Measurements from ENCODE around the gene ALDH3B1. TPM values are rescaled to one million over a fixed set of nuclear protein-coding genes. Genes with fewer than 3 reads are reported as not detected.

Gene ALDH3B1
- total RNA-seq, 2 donors from 2014 or later = 0.08 TPM; not detected in 1

DNA sequence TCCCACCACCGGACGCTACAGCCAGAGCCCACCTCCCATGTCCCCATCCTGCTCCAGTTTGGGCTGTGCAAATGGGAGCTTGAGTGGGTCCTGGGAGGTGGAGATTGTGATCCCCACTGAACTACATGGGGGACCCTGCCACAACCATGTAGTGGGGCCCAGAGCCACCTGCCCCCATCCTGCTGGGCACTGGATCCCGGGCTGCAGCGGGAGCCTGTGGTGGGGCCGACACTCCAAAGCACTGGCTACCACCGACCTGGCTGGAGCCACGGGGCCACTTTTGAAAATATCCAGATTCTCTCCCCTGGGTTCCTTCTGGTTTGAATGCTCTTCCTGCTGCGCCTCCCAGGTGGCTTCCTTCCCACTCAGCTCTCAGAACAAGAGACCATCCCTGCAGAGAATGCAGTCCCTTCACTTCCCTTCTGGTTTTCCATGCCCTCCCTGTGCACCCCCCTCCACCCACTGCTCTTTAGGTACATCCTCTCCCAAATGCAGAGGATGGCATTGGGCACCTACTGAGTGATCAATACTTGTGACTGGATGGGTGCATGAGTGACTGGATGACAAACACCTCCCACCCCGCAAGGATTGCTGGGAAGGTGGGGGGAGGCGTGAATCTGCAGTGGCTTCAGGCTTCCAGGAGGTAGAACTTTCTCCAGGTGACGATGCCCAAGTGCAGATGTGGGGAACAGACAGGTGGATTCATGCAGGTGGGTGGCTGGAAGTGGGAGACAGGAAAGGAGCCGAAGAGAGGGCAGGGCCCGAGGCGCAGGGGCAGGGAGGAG lies 5.4 kb upstream of the ALDH3B1 start:
- Mint-ChIP-seq H3K4me1 (no peaks in the 10 kb centered on the region), H3K27ac (peak overlapping the region; percentile 46), H3K36me3 (ENCODE audit: low read depth) (no peaks in the 10 kb centered on the region), H3K9me3 (no peaks in the 10 kb centered on the region), H3K27me3 (no peaks in the 10 kb centered on the region), H3K4me3 (peak overlapping the region; percentile 72)
- no peak for ATAC-seq (replicated peaks)

- no peaks in the 10 kb centered on the region for H3K4me1 Mint-ChIP-seq
- no peak overlapping the region for H3K4me3 Mint-ChIP-seq
- H3K36me3 Mint-ChIP-seq (ENCODE audit: low read depth) = no peaks in the 10 kb centered on the region
- H3K27ac Mint-ChIP-seq = no peak overlapping the region
- H3K9me3 Mint-ChIP-seq = no peaks in the 10 kb centered on the region
- no peaks in the 10 kb centered on the region for H3K27me3 Mint-ChIP-seq
- ATAC-seq (replicated peaks) = no peak
These were observed 3.4 kb upstream of the ALDH3B1 start for GRCh38 chr11:68006606-68007166.

- H3K4me1 Mint-ChIP-seq = no peaks in the 10 kb centered on the region
- no peak for ATAC-seq (replicated peaks)
- H3K36me3 Mint-ChIP-seq (ENCODE audit: low read depth) = no peaks in the 10 kb centered on the region
- H3K27ac Mint-ChIP-seq = no peak overlapping the region
- no peaks in the 10 kb centered on the region for H3K9me3 Mint-ChIP-seq
- no peak overlapping the region for H3K4me3 Mint-ChIP-seq
- no peaks in the 10 kb centered on the region for H3K27me3 Mint-ChIP-seq
These were observed 2.4 kb upstream of the ALDH3B1 start for GRCh38 chr11:68007498-68008380.

DNA sequence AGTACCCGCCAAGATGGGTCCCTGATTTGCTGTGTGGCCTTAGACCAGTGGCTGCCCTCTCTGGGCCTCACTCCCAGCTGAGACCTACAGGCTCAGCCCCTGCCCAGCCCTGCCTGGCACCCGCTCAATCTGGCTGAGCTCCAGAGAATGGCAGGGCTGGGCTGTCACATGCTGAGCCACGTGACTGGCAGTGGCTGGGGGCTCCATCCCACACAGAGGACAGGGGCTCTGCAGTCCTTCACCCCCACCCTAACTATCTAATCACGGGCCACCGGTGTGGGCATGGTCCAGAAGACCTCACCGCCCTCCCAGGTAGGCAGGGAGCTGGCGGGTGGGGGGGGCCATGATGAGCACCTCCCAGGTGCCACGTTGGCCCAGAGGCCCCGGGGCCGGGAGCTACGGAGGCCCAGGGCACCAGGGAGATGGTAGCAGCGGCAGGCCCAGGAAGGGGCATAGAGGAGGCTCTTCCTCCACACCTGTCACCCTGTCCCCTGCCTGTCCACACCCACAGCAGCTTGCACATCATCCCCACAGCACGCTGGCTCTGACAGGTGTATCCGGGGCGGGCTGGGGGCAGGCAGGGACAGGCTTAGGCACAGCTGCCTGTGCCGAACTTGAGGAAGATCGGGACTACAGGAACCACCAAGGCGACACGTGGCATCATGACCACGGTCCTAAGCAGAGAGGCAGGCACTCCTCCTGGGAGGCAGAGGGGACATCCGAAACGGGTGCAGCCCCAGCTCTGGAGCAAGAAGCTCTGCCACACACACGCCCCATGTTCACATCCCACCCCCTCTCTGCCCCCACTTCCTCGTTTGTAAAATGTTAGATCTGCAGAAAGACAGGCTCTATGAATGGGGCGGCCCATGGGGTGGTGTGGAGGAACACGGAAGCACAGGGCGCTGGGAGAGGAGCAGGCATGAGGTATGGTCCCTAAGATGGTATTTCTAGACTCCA lies 1.5 kb upstream of the ALDH3B1 start:
- H3K4me1 Mint-ChIP-seq = no peaks in the 10 kb centered on the region
- no peaks in the 10 kb centered on the region for H3K36me3 Mint-ChIP-seq (ENCODE audit: low read depth)
- no peaks in the 10 kb centered on the region for H3K27me3 Mint-ChIP-seq
- H3K4me3 Mint-ChIP-seq = no peak overlapping the region
- no peak for ATAC-seq (replicated peaks)
- H3K9me3 Mint-ChIP-seq = no peaks in the 10 kb centered on the region
- H3K27ac Mint-ChIP-seq = peak overlapping the region; percentile 30

DNA sequence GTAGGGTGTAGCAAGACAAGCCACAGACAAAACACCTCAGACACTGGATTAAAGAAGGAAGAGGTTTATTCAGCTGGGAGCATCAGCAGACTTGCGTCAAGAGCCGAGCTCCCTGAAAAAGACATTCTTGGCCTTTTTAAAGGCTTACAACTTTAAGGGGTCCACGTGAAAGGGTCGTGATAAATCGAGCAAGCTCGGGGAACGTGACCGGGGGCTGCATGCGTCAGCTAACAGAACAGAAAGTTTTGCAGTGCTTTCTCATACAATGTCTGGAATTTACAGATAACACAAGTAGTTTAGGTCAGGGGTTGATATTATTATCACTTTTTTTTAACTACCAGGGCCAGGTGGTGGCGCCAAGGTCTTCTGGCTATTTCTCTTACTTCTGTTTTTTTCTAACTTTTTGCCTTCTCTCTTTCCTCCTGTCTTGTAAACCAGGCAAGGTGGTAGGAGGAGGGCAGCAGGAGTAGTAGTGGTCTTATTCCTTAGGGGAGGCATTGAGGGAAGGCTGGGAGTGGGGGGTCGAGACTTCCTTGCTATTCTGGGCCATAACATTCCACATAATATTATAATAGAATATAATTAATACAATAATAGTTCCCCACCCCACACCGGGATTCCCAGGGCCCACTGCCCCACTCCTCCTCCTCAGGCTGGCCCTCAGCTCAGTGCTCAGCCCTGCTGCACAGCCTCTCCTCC lies 587 bp upstream of the ALDH3B1 start:
- Mint-ChIP-seq H3K36me3 (ENCODE audit: low read depth) (no peaks in the 10 kb centered on the region), H3K4me3 (no peak overlapping the region), H3K27ac (peak overlapping the region; percentile 30), H3K27me3 (no peaks in the 10 kb centered on the region), H3K4me1 (no peaks in the 10 kb centered on the region), H3K9me3 (no peaks in the 10 kb centered on the region)
- ATAC-seq (replicated peaks) = no peak

GRCh38 chr11:68011051-68011943 lies 1.2 kb downstream of the ALDH3B1 start:
- H3K9me3 Mint-ChIP-seq = no peaks in the 10 kb centered on the region
- H3K4me1 Mint-ChIP-seq = no peaks in the 10 kb centered on the region
- no peak for ATAC-seq (replicated peaks)
- H3K36me3 Mint-ChIP-seq (ENCODE audit: low read depth) = no peaks in the 10 kb centered on the region
- no peaks in the 10 kb centered on the region for H3K27me3 Mint-ChIP-seq
- no peak overlapping the region for H3K27ac Mint-ChIP-seq
- no peak overlapping the region for H3K4me3 Mint-ChIP-seq

DNA sequence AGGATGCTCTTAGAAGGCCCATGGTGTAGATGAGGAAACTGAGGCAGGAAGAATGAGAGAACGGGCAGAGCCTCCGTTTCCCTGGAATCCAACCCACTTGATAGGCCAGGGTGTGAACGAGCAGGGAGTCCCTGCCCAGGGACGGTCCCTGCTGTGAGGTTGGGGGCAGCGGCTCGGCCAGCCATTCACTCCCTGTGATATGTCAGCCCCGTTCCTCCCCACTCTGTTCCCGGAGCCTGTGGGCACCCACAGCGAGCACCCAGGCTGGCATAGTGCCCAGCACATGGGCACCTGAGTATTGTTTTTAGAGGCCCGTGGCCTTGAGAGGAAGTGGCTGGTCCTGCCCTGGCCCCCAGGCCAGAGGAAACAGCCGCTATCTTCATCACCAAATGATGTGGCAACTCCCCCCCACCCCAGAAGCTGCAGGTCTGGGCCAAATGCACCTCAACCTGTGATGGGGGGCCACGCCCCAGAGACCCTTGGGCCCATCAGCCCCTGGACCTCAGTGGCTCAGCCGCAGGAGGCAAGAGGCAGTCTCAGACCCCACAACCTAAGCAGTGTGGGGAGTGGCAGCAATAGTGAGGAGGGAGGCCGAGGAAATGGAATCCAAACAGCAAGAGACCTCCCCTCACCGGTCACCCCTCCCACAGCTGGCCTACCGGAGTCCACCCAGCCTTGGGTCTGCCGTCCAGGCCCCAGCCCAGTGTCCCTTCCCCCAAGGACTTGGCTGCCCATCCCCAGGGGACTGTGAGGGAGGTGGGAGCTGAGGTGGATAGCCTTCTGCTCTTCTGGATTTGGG lies 2.1 kb downstream of the ALDH3B1 start:
- no peak overlapping the region for H3K27ac Mint-ChIP-seq
- no peaks in the 10 kb centered on the region for H3K4me1 Mint-ChIP-seq
- H3K4me3 Mint-ChIP-seq = no peak overlapping the region
- ATAC-seq (replicated peaks) = no peak
- H3K36me3 Mint-ChIP-seq (ENCODE audit: low read depth) = no peaks in the 10 kb centered on the region
- no peaks in the 10 kb centered on the region for H3K9me3 Mint-ChIP-seq
- no peaks in the 10 kb centered on the region for H3K27me3 Mint-ChIP-seq

DNA sequence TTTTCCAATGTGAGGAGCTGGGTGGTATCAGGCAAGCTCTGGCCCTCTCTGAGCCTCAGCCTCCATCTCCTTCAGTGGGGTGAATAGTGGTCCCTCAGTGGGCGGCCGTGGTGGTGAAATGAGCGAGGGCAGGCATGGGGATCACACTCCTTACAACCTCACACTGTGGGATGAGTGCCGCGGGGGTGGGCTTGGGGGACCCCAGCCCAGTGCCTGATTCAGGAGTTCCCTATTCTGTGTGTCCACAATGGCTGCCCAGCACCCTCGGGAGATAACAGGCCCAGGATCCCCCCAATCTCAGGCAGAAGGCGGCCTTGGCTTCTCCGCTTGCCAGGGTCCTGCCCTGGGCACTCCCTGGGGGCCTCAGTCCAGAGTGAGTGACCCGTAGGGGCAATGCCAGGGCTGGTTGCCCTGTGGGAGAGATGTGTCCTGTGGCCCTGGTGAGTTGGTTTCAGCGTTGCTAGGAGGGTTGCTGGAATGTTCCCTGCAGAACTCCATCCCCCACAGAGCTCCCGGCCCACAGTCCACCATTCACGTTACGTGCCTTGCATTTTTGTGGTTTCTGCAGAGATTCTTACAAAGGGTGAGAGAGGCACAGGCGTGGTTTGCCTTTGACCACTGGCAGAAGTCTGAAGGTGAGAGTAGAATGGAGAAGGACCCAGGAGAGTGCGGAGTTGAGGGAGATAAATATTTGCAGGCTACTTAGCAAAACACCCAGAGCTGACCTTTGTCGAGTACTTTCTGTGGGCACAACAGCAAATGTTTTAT lies 2.9 kb downstream of the ALDH3B1 start:
- no peaks in the 10 kb centered on the region for H3K27me3 Mint-ChIP-seq
- no peak overlapping the region for H3K4me3 Mint-ChIP-seq
- H3K4me1 Mint-ChIP-seq = no peaks in the 10 kb centered on the region
- no peaks in the 10 kb centered on the region for H3K9me3 Mint-ChIP-seq
- no peaks in the 10 kb centered on the region for H3K36me3 Mint-ChIP-seq (ENCODE audit: low read depth)
- H3K27ac Mint-ChIP-seq = no peak overlapping the region
- ATAC-seq (replicated peaks) = no peak

DNA sequence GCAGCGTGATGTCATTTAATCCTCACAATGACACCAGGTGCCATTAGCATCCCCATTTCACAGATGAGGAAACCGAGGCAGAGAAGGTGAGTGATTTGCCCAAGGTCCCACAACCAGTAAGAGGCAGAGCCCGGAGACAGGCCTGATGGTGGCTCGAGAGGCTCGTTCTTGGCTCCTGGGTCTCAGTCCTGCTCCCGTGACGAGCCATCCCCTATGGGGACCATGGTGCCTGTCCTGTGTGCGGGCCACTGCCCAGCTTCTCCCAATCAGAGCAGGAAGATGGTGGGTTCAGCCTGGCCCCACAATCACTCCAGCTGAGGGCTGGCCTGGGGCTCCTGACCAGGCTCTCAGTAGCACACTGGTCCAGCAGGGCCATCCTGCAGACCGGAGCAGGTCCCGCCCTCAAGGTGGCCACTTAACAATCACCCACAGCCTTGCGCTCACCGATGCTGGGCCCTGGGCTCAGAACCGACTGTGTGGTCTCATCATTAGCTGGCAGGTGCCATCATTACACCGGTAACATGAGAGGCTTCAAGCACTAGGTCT lies 3.6 kb downstream of the ALDH3B1 start:
- Mint-ChIP-seq H3K4me1 (no peaks in the 10 kb centered on the region), H3K9me3 (no peaks in the 10 kb centered on the region), H3K27me3 (no peaks in the 10 kb centered on the region), H3K36me3 (ENCODE audit: low read depth) (no peaks in the 10 kb centered on the region), H3K4me3 (no peak overlapping the region), H3K27ac (no peak overlapping the region)
- ATAC-seq (replicated peaks) = no peak

GRCh38 chr11:68014157-68014946 lies 4.2 kb downstream of the ALDH3B1 start:
- H3K27ac Mint-ChIP-seq = no peak overlapping the region
- H3K36me3 Mint-ChIP-seq (ENCODE audit: low read depth) = no peaks in the 10 kb centered on the region
- H3K4me1 Mint-ChIP-seq = no peaks in the 10 kb centered on the region

DNA sequence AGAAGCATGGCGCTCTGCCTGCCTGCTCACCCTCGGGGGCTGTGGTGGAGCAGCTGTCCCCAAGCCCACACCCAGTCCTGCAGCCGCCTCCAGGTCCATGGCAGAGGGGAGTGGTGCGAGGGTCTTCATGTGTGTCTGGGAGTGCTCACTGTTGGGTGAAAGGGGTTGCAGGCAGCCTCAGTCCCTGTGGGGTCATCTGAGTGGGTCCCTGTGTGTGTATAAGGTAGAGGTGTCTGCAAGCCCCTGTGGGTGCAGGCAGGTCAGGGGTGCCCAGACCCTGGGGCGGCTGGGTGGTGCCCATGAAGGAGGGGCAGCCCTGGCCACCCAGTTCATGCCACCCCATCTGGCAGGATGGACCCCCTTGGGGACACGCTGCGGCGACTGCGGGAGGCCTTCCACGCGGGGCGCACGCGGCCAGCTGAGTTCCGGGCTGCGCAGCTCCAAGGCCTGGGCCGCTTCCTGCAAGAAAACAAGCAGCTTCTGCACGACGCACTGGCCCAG lies 4.9 kb downstream of the ALDH3B1 start:
- H3K9me3 Mint-ChIP-seq = no peaks in the 10 kb centered on the region
- no peak overlapping the region for H3K4me3 Mint-ChIP-seq
- H3K4me1 Mint-ChIP-seq = no peaks in the 10 kb centered on the region
- no peak overlapping the region for H3K27ac Mint-ChIP-seq
- ATAC-seq (replicated peaks) = no peak
- H3K36me3 Mint-ChIP-seq (ENCODE audit: low read depth) = no peaks in the 10 kb centered on the region
- H3K27me3 Mint-ChIP-seq = no peaks in the 10 kb centered on the region

More at GRCh38 chr11:68014157-68014946, 4.2 kb downstream of the ALDH3B1 start:
- no peaks in the 10 kb centered on the region for H3K27me3 Mint-ChIP-seq
- H3K4me3 Mint-ChIP-seq = no peak overlapping the region
- ATAC-seq (replicated peaks) = peak; percentile 50
- H3K9me3 Mint-ChIP-seq = no peaks in the 10 kb centered on the region

Data from activated T-helper 17 cell treated with anti-CD3 and anti-CD28 coated beads, Interleukin-2, amount 50 U/mL, for 72 hours (primary cell).